C4-2B (cell line): ENCODE results near the gene AP3D1.

ENCODE experiments used
- ZFX ChIP-seq: fragments of 450-650 bp; IDR thresholded peaks from 2 replicates; pipeline ENCODE4 v1.6.1; 2017
- TF ChIP-seq, protein P1 (sequence below): fragments of 450-650 bp; conservative IDR thresholded peaks from 2 replicates; pipeline ENCODE4 v1.5.1; 2017; ENCODE audit warnings: mild to moderate bottlenecking

DNA sequence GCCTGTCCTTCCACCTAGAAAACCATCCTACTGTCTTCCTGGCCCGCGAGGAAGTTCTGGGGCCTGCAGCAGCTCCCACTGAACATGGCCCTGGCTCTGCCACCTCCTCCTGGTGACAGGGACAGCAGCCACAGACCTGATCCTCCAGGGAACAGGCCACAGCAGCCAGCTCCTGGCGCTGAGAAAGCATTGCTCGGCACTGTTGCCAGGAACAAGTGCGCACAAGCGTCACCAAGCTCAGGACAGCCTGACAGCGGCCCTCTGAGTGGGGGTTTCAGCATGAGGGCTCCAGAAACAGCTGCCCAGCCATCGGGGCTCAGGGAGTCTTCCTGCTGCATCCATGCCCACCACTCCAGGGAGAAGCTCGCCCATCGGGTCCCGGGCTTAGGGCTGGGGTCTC is 21.9 kb downstream of the AP3D1 start:
- TF ChIP-seq, protein P1, sequence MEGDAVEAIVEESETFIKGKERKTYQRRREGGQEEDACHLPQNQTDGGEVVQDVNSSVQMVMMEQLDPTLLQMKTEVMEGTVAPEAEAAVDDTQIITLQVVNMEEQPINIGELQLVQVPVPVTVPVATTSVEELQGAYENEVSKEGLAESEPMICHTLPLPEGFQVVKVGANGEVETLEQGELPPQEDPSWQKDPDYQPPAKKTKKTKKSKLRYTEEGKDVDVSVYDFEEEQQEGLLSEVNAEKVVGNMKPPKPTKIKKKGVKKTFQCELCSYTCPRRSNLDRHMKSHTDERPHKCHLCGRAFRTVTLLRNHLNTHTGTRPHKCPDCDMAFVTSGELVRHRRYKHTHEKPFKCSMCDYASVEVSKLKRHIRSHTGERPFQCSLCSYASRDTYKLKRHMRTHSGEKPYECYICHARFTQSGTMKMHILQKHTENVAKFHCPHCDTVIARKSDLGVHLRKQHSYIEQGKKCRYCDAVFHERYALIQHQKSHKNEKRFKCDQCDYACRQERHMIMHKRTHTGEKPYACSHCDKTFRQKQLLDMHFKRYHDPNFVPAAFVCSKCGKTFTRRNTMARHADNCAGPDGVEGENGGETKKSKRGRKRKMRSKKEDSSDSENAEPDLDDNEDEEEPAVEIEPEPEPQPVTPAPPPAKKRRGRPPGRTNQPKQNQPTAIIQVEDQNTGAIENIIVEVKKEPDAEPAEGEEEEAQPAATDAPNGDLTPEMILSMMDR, result no peak
- no peak for TF ChIP-seq ZFX
